SH-SY5Y (cell line): ENCODE measurements around the gene RPL10.

Experiments
- GATA2 ChIP-seq: IDR thresholded peaks from 2 replicates; pipeline ENCODE4 v1.6.1; 2011; ENCODE audit warnings: mild to moderate bottlenecking, low read depth, low read length
- GATA3 ChIP-seq: IDR thresholded peaks from 2 replicates; pipeline ENCODE4 v1.6.1; 2011; ENCODE audit warnings: low read depth, mild to moderate bottlenecking, low read length, moderate library complexity

DNA sequence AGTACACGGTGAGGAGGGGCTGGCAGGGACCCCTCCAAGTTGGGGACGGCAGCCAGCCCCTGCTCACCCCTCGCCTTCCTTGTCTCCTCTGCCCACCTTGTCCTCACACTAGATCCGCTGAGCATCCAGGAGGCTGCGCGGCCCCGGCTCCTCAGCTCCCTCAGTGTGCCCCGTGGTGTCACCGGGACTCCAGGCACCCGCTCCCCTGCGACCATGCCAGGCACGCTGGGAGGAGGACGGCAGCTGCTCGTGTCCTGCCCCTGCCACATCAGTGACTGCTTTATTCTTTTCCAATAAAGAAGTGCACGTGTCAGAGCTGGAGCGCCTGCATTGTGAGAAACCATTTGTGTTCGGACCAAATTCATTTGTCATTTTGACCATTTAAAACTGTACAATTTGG is 52.1 kb downstream of the RPL10 start:
- TF ChIP-seq GATA2: no peak
- no peak for TF ChIP-seq GATA3
